SU-DHL-6 (cell line): Measurements from ENCODE around the gene UTY.
"Not testable (repeated sequence)": the region's sequence is repeated elsewhere in the genome, so short reads cannot be mapped to it uniquely, and the experiment has no call there.

ENCODE experiments used
- H2AFZ ChIP-seq: fragments of 200-600 bp; sonication (generic); 2 replicates; pipeline ENCODE4 v1.6.1; 2014; ENCODE audit warnings: low read depth, mild to moderate bottlenecking, moderate library complexity, mixed read lengths, antibody characterized with exemption, low read length; ENCODE audit not compliant: severe bottlenecking
- H3F3A ChIP-seq: fragments of 200-600 bp; shearing (Covaris generic); 2 replicates; pipeline ENCODE4 v1.6.0; 2016; ENCODE audit warnings: antibody characterized with exemption, mild to moderate bottlenecking; ENCODE audit not compliant: insufficient read depth
- H3K27ac ChIP-seq: fragments of 200-600 bp; sonication (generic); 2 replicates; pipeline ENCODE4 v1.5.1; 2016; ENCODE audit warnings: low read depth, mild to moderate bottlenecking, low read length, moderate library complexity, mixed read lengths
- H3K27me3 ChIP-seq: fragments of 200-600 bp; sonication (generic), shearing (Covaris generic); 2 replicates; pipeline ENCODE4 v1.6.0; 2014; ENCODE audit warnings: mild to moderate bottlenecking, low read length
- H3K36me3 ChIP-seq: fragments of 200-600 bp; sonication (generic); 2 replicates; pipeline ENCODE4 v1.6.1; 2014; ENCODE audit warnings: mild to moderate bottlenecking, low read length, mixed read lengths
- H3K4me2 ChIP-seq: fragments of 300-600, 200-600 bp; shearing (Covaris generic), sonication (generic); 2 replicates; pipeline ENCODE4 v1.6.0; 2014; ENCODE audit warnings: low read length, low read depth, mild to moderate bottlenecking; ENCODE audit not compliant: poor library complexity, severe bottlenecking
- H3K4me3 ChIP-seq: fragments of 200-600 bp; sonication (generic); 2 replicates; pipeline ENCODE4 v1.5.1; 2014; ENCODE audit warnings: antibody characterized with exemption, low read length, mild to moderate bottlenecking, mixed read lengths; ENCODE audit not compliant: insufficient read depth, poor library complexity, severe bottlenecking
- H3K79me2 ChIP-seq: fragments of 200-600 bp; sonication (generic); 2 replicates; pipeline ENCODE4 v1.6.1; 2014; ENCODE audit warnings: mild to moderate bottlenecking, low read length, moderate library complexity; ENCODE audit not compliant: insufficient read depth
- H3K9ac ChIP-seq: fragments of 200-600 bp; sonication (generic); 2 replicates; pipeline ENCODE4 v1.7.0; 2014; ENCODE audit warnings: mild to moderate bottlenecking, low read length
- H3K9me2 ChIP-seq: fragments of 200-600 bp; sonication (generic); replicated peaks from 2 replicates; pipeline ENCODE4 v1.6.1; 2014; ENCODE audit warnings: low read length; ENCODE audit not compliant: insufficient read depth
- H3K9me3 ChIP-seq: fragments of 200-600 bp; sonication (generic); 2 replicates; pipeline ENCODE4 v1.6.1; 2014; ENCODE audit warnings: low read length, mixed read lengths; ENCODE audit not compliant: insufficient read depth
- H4K20me1 ChIP-seq: fragments of 200-600 bp; sonication (generic); 2 replicates; pipeline ENCODE4 v1.6.1; 2014; ENCODE audit warnings: low read depth, mild to moderate bottlenecking, antibody characterized with exemption, low read length, moderate library complexity, mixed read lengths
- CTCF ChIP-seq: fragments of 200-600 bp; sonication (generic); IDR thresholded peaks from one replicate; pipeline ENCODE4 v1.5.1; 2017; ENCODE audit warnings: antibody characterized with exemption, mild to moderate bottlenecking, low read length, moderate library complexity; ENCODE audit not compliant: insufficient read depth, poor library complexity, severe bottlenecking
- EZH2phosphoT487 ChIP-seq: fragments of 200-600 bp; sonication (generic), shearing (Covaris generic); conservative IDR thresholded peaks from 2 replicates; pipeline ENCODE4 v1.6.1; 2018; ENCODE audit warnings: mild to moderate bottlenecking, antibody characterized with exemption, low read length, moderate library complexity, mixed read lengths

The UTY gene

GRCh38 chrY:13279561-13279960 is 200.3 kb downstream of the UTY start:
- H3K9ac ChIP-seq, result no peak overlapping the region
- no peaks in the 10 kb centered on the region for H3K9me3 ChIP-seq
- no peaks in the 10 kb centered on the region for H3K36me3 ChIP-seq
- no peaks in the 10 kb centered on the region for H4K20me1 ChIP-seq
- no peak overlapping the region for H3K4me2 ChIP-seq
- H3K9me2 ChIP-seq, result no peaks in the 10 kb centered on the region
- no peak overlapping the region for H2AFZ ChIP-seq
- no peaks in the 10 kb centered on the region for H3K79me2 ChIP-seq
- no peaks in the 10 kb centered on the region for H3F3A ChIP-seq
- no peak overlapping the region for H3K4me3 ChIP-seq
- H3K27me3 ChIP-seq, result no peaks in the 10 kb centered on the region
- H3K27ac ChIP-seq, result no peak overlapping the region
- TF ChIP-seq EZH2phosphoT487 (no peak), CTCF (no peak)

- no peaks in the 10 kb centered on the region for H3F3A ChIP-seq
- H3K4me2 ChIP-seq, result no peak overlapping the region
- no peaks in the 10 kb centered on the region for H4K20me1 ChIP-seq
- H3K27me3 ChIP-seq, result no peaks in the 10 kb centered on the region
- H3K4me3 ChIP-seq, result no peak overlapping the region
- H3K9ac ChIP-seq, result no peak overlapping the region
- no peaks in the 10 kb centered on the region for H3K9me2 ChIP-seq
- TF ChIP-seq CTCF (no peak), EZH2phosphoT487 (no peak)
- no peaks in the 10 kb centered on the region for H3K9me3 ChIP-seq
- H3K27ac ChIP-seq, result no peak overlapping the region
- H2AFZ ChIP-seq, result no peak overlapping the region
- H3K36me3 ChIP-seq, result no peaks in the 10 kb centered on the region
- no peaks in the 10 kb centered on the region for H3K79me2 ChIP-seq
Measured at GRCh38 chrY:13271706-13272105, 208.1 kb downstream of the UTY start.

- H3F3A ChIP-seq, result not testable (repeated sequence)
Measured at GRCh38 chrY:13253941-13254440, 225.8 kb downstream of the UTY start.

GRCh38 chrY:13250421-13250820 is 229.4 kb downstream of the UTY start:
- Histone ChIP-seq H4K20me1 (no peaks in the 10 kb centered on the region), H3K9ac (no peak overlapping the region), H3K9me3 (no peaks in the 10 kb centered on the region), H3K27me3 (no peaks in the 10 kb centered on the region), H3K36me3 (no peaks in the 10 kb centered on the region), H3K27ac (no peak overlapping the region), H3K4me2 (no peak overlapping the region), H3F3A (no peaks in the 10 kb centered on the region), H2AFZ (no peak overlapping the region), H3K9me2 (no peaks in the 10 kb centered on the region), H3K4me3 (no peak overlapping the region), H3K79me2 (no peaks in the 10 kb centered on the region)
- TF ChIP-seq EZH2phosphoT487 (no peak), CTCF (no peak)

More at GRCh38 chrY:13253941-13254440, 225.8 kb downstream of the UTY start:
- H3K36me3 ChIP-seq, H3K9me3 ChIP-seq, H3K4me3 ChIP-seq, H3K27ac ChIP-seq, H3K9me2 ChIP-seq, H4K20me1 ChIP-seq, H2AFZ ChIP-seq, H3K4me2 ChIP-seq, H3K9ac ChIP-seq, H3K79me2 ChIP-seq, H3K27me3 ChIP-seq: not testable (repeated sequence)
